ENCODE results near the gene NUDT12. TPM values are rescaled to one million over a fixed set of nuclear protein-coding genes. Genes with fewer than 3 reads are reported as not detected.

The NUDT12 gene
- total RNA-seq, 2 experiments from 2014 or later, result 4.0 to 4.7 TPM

DNA sequence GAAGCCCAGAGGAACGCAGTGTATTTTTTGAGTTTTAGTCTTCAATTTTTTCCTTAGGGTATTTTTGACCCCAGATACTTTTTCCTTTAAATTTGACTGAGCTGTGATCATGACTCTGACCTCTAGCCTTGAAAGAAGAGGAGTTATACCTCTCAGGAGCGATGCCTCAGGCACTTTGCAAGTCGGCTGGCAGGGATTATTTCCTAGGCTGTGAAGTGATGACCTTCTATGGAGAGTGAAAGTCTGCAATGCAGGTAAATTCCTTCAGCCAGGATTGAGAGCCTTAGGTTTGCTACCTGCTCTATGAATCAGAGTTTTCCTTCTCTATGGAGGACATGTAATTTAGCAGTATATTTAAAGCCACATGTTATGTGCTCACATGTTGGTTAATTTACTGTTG is 10.8 kb upstream of the NUDT12 start:
- no peaks in the 10 kb centered on the region for H3K36me3 Mint-ChIP-seq (ENCODE audit: low read depth)
- H3K4me1 Mint-ChIP-seq (ENCODE audit: low read depth), result no peaks in the 10 kb centered on the region
- H3K9me3 Mint-ChIP-seq, result no peaks in the 10 kb centered on the region
- H3K27me3 Mint-ChIP-seq (ENCODE audit: low read depth), result peaks cover 3% of the 10 kb centered on the region
- H3K27ac Mint-ChIP-seq, result no peak overlapping the region
- no peak overlapping the region for H3K4me3 Mint-ChIP-seq
- DNase-seq, result no peak
- intact Hi-C loops (cut with micrococcal nuclease), result no loop called here
- CTCF ChIA-PET, result no interaction called here

DNA sequence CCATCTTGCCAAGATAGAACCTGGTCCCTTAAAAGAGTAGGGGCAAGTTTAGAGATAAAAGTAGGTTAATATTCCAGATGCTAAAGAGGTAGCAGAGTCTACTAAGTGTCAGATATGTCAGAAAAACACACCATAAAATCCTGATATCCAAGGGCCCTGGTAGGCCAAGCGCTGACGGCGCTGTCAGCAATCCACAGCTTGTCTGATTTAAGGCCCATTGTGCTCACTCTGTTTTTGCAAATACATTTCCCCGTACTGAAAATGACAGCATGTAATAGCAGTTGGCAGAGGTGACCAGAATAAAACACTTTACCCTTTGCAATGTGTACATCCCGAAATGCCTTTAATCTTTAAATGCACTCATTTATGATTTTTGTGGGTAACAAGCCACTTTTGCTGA is 9.9 kb upstream of the NUDT12 start:
- CTCF ChIA-PET, result no interaction called here
- intact Hi-C loops (cut with micrococcal nuclease), result no loop called here

DNA sequence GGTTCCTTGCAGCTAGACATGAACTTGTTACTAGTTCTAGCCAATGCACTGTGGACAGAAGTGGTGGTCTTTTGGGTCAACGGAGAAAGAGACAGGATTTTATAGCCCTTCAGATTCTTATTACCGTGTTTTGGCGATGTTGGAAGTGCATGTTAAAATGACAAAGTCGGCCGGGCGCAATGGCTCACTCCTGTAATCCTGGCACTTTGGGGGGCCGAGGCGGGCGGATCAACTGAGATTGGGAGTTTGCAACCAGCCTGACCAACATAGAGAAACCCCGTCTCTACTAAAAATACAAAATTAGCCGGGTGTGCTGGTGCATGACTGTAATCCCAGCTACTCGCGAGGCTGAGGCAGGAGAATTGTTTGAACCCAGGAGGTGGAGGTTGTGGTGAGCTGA is 9.1 kb upstream of the NUDT12 start:
- CTCF ChIA-PET, result no interaction called here
- H3K36me3 Mint-ChIP-seq (ENCODE audit: low read depth), result no peaks in the 10 kb centered on the region
- no peaks in the 10 kb centered on the region for H3K4me1 Mint-ChIP-seq (ENCODE audit: low read depth)
- H3K27ac Mint-ChIP-seq, result no peak overlapping the region
- no peaks in the 10 kb centered on the region for H3K9me3 Mint-ChIP-seq
- no peak overlapping the region for H3K4me3 Mint-ChIP-seq
- H3K27me3 Mint-ChIP-seq (ENCODE audit: low read depth), result peaks cover 3% of the 10 kb centered on the region
- intact Hi-C loops (cut with micrococcal nuclease), result no loop called here
- no peak for DNase-seq

More for the DNA sequence above, 9.9 kb upstream of the NUDT12 start:
- H3K4me3 Mint-ChIP-seq, result no peak overlapping the region
- H3K27me3 Mint-ChIP-seq (ENCODE audit: low read depth), result peaks cover 3% of the 10 kb centered on the region
- no peaks in the 10 kb centered on the region for H3K36me3 Mint-ChIP-seq (ENCODE audit: low read depth)
- DNase-seq, result no peak
- H3K27ac Mint-ChIP-seq, result no peak overlapping the region
- no peaks in the 10 kb centered on the region for H3K4me1 Mint-ChIP-seq (ENCODE audit: low read depth)
- H3K9me3 Mint-ChIP-seq, result no peaks in the 10 kb centered on the region

DNA sequence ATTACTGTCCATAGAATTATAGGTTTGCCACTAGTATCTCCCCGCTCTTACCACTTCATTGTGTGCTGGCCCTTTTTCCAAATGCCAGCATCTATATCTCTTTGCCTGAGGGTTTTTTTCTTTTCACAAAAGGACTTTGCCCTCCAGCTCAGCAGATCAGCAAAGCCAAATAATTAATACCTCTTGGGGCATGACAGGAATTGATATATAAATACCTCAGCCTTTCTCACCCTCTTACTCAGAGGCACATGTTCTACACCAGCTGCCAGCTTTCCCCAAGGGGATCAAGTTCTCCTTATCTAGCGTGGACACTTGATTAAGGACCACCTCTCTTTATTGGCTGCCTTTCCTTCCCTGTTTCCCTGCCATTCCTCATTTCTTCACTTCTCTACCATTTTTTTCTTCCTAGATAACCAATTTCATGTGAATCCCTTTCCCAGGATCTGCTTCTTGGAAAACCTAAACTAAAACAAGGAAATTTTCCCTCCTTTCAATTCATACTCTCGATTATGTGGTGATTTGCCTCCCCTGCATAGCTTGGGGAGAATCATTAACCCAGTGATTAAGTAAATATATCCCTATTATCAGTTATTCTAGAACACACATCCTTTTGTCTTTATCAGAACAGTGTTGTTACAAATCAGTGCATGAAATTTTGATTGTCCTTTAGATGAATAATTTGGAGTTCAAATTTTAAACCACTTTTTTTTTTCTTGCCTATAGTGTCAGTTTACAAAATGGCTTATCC is 6.9 kb upstream of the NUDT12 start:
- no peak for DNase-seq
- no peak overlapping the region for H3K27ac Mint-ChIP-seq
- no peaks in the 10 kb centered on the region for H3K4me1 Mint-ChIP-seq (ENCODE audit: low read depth)
- no peaks in the 10 kb centered on the region for H3K36me3 Mint-ChIP-seq (ENCODE audit: low read depth)
- intact Hi-C loops (cut with micrococcal nuclease), result no loop called here
- no peak overlapping the region for H3K4me3 Mint-ChIP-seq
- peaks cover 3% of the 10 kb centered on the region for H3K27me3 Mint-ChIP-seq (ENCODE audit: low read depth)
- CTCF ChIA-PET, result no interaction called here
- no peaks in the 10 kb centered on the region for H3K9me3 Mint-ChIP-seq

DNA sequence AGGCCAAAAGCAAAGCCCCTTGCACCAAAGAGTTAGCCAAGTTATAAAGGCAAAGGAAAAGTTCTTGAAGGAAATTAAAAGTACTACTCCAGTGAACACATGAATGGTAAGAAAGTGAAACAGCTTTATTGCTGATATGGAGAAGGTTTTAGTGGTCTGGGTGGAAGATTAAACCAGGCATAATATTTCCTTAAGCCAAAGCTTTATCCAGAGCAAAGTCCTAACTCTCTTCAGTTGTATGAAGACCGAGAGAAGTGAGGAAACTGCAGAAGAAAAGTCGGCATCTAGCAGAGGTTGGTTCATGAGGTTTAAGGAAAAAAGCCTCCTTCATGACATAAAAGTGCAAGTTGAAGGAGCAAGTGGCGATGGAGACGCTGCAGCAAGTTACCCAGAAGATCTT is 3.1 kb upstream of the NUDT12 start:
- Mint-ChIP-seq H3K36me3 (ENCODE audit: low read depth) (no peaks in the 10 kb centered on the region), H3K4me1 (ENCODE audit: low read depth) (peaks cover 15% of the 10 kb centered on the region), H3K4me3 (no peak overlapping the region), H3K27ac (no peak overlapping the region), H3K27me3 (ENCODE audit: low read depth) (no peaks in the 10 kb centered on the region), H3K9me3 (no peaks in the 10 kb centered on the region)
- DNase-seq, result no peak
- intact Hi-C loops (cut with micrococcal nuclease), result no loop called here
- CTCF ChIA-PET, result no interaction called here

DNA sequence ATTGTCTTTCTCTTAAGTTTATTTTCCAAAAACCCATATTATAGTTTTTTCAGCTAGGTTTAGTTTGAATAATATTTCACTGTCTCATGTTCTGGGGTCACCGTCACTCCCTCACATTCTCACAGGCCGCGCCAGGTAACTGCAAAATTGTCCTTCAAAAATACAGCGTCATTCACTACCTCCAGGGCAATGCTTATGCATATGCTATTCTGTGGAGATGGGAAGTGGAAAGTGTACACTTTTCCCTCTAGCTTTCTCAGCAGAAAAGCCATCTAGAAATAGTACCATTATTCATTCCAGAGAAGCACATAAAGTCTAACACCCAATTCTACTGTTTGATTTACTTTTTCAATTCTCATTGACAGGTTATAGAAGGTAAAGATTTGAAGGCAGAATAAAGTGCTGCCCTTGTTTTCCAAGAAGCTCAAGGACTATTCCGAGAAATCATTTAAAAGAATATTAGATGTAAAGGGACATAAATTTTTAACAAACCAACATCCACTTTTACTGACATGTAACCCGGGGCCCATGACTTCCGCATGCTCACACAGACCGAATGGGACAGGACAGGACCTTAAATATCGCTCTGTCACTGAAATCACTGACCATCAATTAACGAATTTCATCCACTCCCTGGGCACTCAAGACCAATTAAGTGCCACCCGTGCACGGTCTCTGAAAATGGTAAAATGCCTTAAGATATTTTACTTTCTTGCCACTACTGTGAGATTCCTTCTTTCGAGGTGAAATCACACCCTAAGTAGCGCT is 720 bp downstream of the NUDT12 start:
- H3K27me3 Mint-ChIP-seq (ENCODE audit: low read depth), result no peaks in the 10 kb centered on the region
- H3K4me3 Mint-ChIP-seq, result peak overlapping the region; percentile 87
- peaks cover 3% of the 10 kb centered on the region for H3K36me3 Mint-ChIP-seq (ENCODE audit: low read depth)
- peaks cover 17% of the 10 kb centered on the region for H3K4me1 Mint-ChIP-seq (ENCODE audit: low read depth)
- CTCF ChIA-PET, result no interaction called here
- DNase-seq, result peak; percentile 6
- H3K27ac Mint-ChIP-seq, result peak overlapping the region; percentile 71
- intact Hi-C loops (cut with micrococcal nuclease), result loop anchor here (1.0 kb wide), 2 partner anchors 9 to 303 kb away; no protein-coding TSS in a partner anchor
- H3K9me3 Mint-ChIP-seq, result no peaks in the 10 kb centered on the region

DNA sequence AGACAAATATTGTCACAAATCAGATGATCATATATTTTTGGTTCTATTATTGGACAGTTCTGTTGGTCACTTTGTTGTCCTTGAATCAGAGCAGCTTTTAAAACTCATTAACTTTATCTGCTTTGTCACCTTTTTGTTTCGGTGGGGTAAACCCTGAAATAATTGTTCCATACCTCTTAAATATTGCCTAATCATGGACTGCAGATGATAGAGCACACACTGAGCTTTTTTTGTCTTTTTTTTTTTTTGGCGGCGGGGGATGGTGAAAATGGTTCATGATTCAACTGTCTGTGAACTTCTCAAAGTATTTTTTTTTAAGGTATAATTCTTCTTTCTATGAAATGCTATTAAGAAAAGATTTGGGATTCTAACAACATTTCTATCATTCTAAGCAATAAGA is 1.8 kb downstream of the NUDT12 start:
- CTCF ChIA-PET, result interaction anchor here (0.7 kb wide), 1 partner anchor 17 kb away, joined by 5 read pairs; no protein-coding TSS in a partner anchor
- intact Hi-C loops (cut with micrococcal nuclease), result loop anchor here (1.0 kb wide), 1 partner anchor 8 kb away; no protein-coding TSS in a partner anchor
- no peaks in the 10 kb centered on the region for H3K9me3 Mint-ChIP-seq

DNA sequence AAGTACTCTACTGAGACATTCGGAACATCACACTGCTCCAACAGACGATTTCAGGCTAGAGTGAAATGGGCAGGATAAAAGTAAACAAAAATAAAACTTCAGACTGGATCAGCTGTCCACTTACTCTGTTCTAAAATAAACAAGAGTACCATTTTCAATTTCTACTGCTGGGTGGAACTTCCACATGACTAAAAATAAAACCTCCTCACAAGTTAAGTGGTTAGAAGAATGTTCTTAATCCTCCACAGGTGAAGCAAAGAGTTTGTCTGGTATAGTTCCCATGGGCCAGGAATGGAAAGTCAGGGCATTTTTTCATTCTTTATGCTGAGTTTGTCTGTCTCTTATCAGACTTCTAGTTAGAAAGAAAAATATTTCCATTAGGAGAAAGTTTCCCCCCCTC is 15.7 kb downstream of the NUDT12 start:
- Mint-ChIP-seq H3K4me1 (ENCODE audit: low read depth) (no peaks in the 10 kb centered on the region), H3K36me3 (ENCODE audit: low read depth) (peaks cover 2% of the 10 kb centered on the region), H3K27ac (no peak overlapping the region), H3K9me3 (no peaks in the 10 kb centered on the region), H3K4me3 (no peak overlapping the region), H3K27me3 (ENCODE audit: low read depth) (no peaks in the 10 kb centered on the region)
- DNase-seq, result no peak
- CTCF ChIA-PET, result no interaction called here
- intact Hi-C loops (cut with micrococcal nuclease), result no loop called here

More for the DNA sequence above, 1.8 kb downstream of the NUDT12 start:
- no peaks in the 10 kb centered on the region for H3K27me3 Mint-ChIP-seq (ENCODE audit: low read depth)
- H3K4me1 Mint-ChIP-seq (ENCODE audit: low read depth), result peaks cover 17% of the 10 kb centered on the region
- H3K4me3 Mint-ChIP-seq, result no peak overlapping the region
- DNase-seq, result no peak
- peaks cover 3% of the 10 kb centered on the region for H3K36me3 Mint-ChIP-seq (ENCODE audit: low read depth)
- no peak overlapping the region for H3K27ac Mint-ChIP-seq

DNA sequence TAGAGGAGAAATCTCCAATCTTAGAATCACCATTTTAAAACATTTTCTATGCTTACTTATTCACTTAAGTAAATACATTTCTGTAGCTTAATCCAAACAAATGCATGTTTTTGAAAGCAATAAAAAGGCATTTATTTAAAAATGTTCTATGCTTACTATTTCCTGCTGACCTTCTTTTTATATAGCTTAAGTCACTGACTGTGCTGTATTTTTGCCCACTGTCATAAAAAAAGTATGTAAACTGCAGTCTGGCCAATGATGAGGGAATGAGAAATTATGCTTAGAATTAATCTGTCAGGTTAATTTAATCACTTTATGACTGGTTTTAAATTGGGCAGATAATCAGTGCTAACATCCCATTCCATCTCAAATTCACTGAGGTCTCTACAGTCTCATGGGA is 20.1 kb downstream of the NUDT12 start:
- intact Hi-C loops (cut with micrococcal nuclease), result no loop called here
- CTCF ChIA-PET, result no interaction called here
- Mint-ChIP-seq H3K4me3 (no peak overlapping the region), H3K4me1 (ENCODE audit: low read depth) (no peaks in the 10 kb centered on the region), H3K36me3 (ENCODE audit: low read depth) (no peaks in the 10 kb centered on the region), H3K27ac (no peak overlapping the region), H3K27me3 (ENCODE audit: low read depth) (peaks cover 7% of the 10 kb centered on the region), H3K9me3 (no peaks in the 10 kb centered on the region)
- no peak for DNase-seq

DNA sequence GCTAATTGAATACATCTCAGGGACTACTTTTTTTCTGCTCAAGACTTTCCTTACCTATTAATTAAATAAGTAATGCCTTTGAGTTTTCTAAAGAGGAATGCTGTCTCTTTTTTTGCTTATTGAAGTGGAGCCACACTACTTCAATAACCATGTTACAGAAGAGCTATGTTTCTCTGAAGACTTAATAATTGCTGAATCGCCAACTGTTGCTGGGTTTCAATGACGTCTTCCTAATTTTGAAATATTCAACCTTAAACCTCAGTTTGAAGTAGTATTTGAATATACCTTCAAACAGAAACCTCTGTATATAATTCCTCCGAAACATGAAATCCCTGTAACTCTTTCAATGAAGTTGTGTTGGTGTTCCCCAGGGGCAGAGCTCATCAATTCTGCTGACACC is 21.0 kb downstream of the NUDT12 start:
- Mint-ChIP-seq H3K9me3 (no peaks in the 10 kb centered on the region), H3K36me3 (ENCODE audit: low read depth) (no peaks in the 10 kb centered on the region), H3K27ac (no peak overlapping the region), H3K4me3 (no peak overlapping the region), H3K4me1 (ENCODE audit: low read depth) (no peaks in the 10 kb centered on the region), H3K27me3 (ENCODE audit: low read depth) (peaks cover 7% of the 10 kb centered on the region)
- CTCF ChIA-PET, result no interaction called here
- no peak for DNase-seq
- intact Hi-C loops (cut with micrococcal nuclease), result no loop called here

DNA sequence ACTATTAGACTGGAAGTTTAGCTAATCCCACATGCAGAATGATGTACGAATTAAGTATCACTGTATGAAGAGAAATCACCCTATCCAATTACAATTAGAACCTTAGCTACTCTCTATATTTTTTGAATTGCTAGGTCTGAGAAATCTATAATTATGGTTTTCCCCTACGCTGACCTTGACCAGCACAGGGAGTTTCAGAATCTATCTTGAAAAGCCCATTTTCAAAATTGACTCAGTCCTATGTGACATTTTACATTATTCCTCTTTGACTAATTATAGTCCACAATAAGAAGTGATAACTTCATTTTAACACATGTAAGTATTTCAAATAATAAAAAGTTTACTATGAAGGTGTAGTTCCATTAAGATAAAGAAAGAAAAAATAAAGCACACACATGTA is 21.5 kb downstream of the NUDT12 start:
- intact Hi-C loops (cut with micrococcal nuclease), result no loop called here
- CTCF ChIA-PET, result no interaction called here
- no peaks in the 10 kb centered on the region for H3K9me3 Mint-ChIP-seq

DNA sequence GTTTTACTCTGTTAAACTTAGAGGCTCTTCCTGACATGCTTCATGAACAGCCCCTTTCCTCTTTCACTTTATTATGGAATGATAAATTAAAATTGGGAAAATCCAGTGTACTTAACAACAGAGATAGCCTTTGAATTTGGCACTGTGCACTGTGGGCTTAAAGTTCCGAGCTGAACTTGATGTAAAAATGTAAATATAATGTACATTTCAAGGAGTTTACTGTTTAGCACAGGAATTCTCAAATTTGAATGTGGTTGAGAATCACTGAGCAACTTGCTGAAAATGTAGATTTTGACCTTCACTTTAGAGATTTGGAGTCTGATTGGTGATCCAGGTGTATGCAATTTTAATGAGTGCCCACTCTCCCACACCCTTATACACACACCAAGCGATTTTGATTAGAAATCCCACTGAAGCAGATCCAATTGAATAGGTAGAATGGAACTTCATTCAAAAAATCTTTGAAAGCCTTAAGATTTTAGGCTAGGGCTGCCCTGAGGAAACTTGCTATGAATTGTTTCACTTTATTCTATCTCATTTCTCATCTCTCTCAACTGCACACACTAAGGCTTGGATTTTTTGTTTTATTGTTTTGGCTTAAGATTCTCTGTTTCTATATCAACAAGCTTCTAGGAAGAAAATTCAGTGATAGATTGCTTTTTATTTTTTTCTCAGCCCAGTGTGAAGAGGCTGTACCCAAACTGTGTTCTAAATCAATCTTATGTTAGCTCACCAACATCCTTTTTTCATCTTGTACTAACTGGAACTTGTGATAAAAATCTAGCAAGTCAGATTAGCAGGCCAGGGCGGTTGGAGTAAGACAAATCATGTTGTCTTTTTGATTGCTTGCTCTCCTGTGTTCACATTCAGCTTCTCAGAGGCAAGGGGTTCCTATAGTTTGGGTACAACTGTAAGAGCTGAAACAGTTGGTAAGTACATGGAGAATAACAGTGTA is 22.9 kb downstream of the NUDT12 start:
- no peak overlapping the region for H3K27ac Mint-ChIP-seq
- intact Hi-C loops (cut with micrococcal nuclease), result no loop called here
- DNase-seq, result no peak
- H3K4me1 Mint-ChIP-seq (ENCODE audit: low read depth), result no peaks in the 10 kb centered on the region
- no peaks in the 10 kb centered on the region for H3K9me3 Mint-ChIP-seq
- H3K27me3 Mint-ChIP-seq (ENCODE audit: low read depth), result peaks cover 7% of the 10 kb centered on the region
- CTCF ChIA-PET, result no interaction called here
- no peaks in the 10 kb centered on the region for H3K36me3 Mint-ChIP-seq (ENCODE audit: low read depth)
- no peak overlapping the region for H3K4me3 Mint-ChIP-seq

More for the DNA sequence above, 21.5 kb downstream of the NUDT12 start:
- Mint-ChIP-seq H3K4me1 (ENCODE audit: low read depth) (no peaks in the 10 kb centered on the region), H3K27me3 (ENCODE audit: low read depth) (peaks cover 7% of the 10 kb centered on the region), H3K27ac (no peak overlapping the region), H3K4me3 (no peak overlapping the region), H3K36me3 (ENCODE audit: low read depth) (no peaks in the 10 kb centered on the region)
- no peak for DNase-seq
